ENCODE measurements around the gene GFPT2. TPM values are rescaled to one million over a fixed set of nuclear protein-coding genes. Genes with fewer than 3 reads are reported as not detected.

The GFPT2 gene
- total and polyA plus RNA-seq, 8 donors: 5.2 to 17.6 (median 8.9) TPM

GRCh38 chr5:180390441-180391190 is 37.5 kb upstream of the GFPT2 start:
- H3K27me3 ChIP-seq: no peaks in the 10 kb centered on the region
- DNase-seq: peak in 1 of 4 donors; percentile 63
- TF ChIP-seq, protein P1, sequence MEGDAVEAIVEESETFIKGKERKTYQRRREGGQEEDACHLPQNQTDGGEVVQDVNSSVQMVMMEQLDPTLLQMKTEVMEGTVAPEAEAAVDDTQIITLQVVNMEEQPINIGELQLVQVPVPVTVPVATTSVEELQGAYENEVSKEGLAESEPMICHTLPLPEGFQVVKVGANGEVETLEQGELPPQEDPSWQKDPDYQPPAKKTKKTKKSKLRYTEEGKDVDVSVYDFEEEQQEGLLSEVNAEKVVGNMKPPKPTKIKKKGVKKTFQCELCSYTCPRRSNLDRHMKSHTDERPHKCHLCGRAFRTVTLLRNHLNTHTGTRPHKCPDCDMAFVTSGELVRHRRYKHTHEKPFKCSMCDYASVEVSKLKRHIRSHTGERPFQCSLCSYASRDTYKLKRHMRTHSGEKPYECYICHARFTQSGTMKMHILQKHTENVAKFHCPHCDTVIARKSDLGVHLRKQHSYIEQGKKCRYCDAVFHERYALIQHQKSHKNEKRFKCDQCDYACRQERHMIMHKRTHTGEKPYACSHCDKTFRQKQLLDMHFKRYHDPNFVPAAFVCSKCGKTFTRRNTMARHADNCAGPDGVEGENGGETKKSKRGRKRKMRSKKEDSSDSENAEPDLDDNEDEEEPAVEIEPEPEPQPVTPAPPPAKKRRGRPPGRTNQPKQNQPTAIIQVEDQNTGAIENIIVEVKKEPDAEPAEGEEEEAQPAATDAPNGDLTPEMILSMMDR (IDR thresholded peaks at IDR 0.05): no peak
- H3K4me3 ChIP-seq: no peak overlapping the region
- H3K36me3 ChIP-seq: no peaks in the 10 kb centered on the region
- no peaks in the 10 kb centered on the region for H3K4me1 ChIP-seq
- no peaks in the 10 kb centered on the region for H3K9me3 ChIP-seq
- ATAC-seq: no peak
- intact Hi-C loops (cut with DNase I): no loop called here
- H3K27ac ChIP-seq: no peak overlapping the region

GRCh38 chr5:180389252-180390101 is 36.3 kb upstream of the GFPT2 start:
- H3K36me3 ChIP-seq: no peaks in the 10 kb centered on the region
- H3K4me3 ChIP-seq: no peak overlapping the region
- H3K9me3 ChIP-seq: no peaks in the 10 kb centered on the region
- ATAC-seq (peak; percentile 24), DNase-seq (peak in 1 of 4 donors; percentile 80)
- H3K27ac ChIP-seq: no peak overlapping the region
- TF ChIP-seq, protein P1 (IDR thresholded peaks at IDR 0.05): no peak
- no peaks in the 10 kb centered on the region for H3K4me1 ChIP-seq
- no peaks in the 10 kb centered on the region for H3K27me3 ChIP-seq
- intact Hi-C loops (cut with DNase I): no loop called here

- H3K9me3 ChIP-seq: no peaks in the 10 kb centered on the region
- intact Hi-C loops (cut with DNase I): no loop called here
- H3K4me1 ChIP-seq: no peaks in the 10 kb centered on the region
- H3K27me3 ChIP-seq: no peaks in the 10 kb centered on the region
- H3K36me3 ChIP-seq: no peaks in the 10 kb centered on the region
- peak in 1 of 4 donors; percentile 11 for DNase-seq
- TF ChIP-seq, protein P1 (IDR thresholded peaks at IDR 0.05): no peak
- H3K27ac ChIP-seq: no peak overlapping the region
- no peak for ATAC-seq
- no peak overlapping the region for H3K4me3 ChIP-seq
These were observed 34.7 kb upstream of the GFPT2 start for GRCh38 chr5:180387798-180388197.

- no peak overlapping the region for H3K4me3 ChIP-seq
- intact Hi-C loops (cut with DNase I): no loop called here
- DNase-seq (peak in 1 of 4 donors; percentile 34), ATAC-seq (no peak)
- no peaks in the 10 kb centered on the region for H3K4me1 ChIP-seq
- H3K9me3 ChIP-seq: no peaks in the 10 kb centered on the region
- TF ChIP-seq, protein P1 (IDR thresholded peaks at IDR 0.05): no peak
- H3K36me3 ChIP-seq: no peaks in the 10 kb centered on the region
- H3K27me3 ChIP-seq: no peaks in the 10 kb centered on the region
- H3K27ac ChIP-seq: no peak overlapping the region
These were observed 29.8 kb upstream of the GFPT2 start for GRCh38 chr5:180382926-180383325.

GRCh38 chr5:180381851-180382480 is 28.8 kb upstream of the GFPT2 start:
- TF ChIP-seq, protein P1 (IDR thresholded peaks at IDR 0.05): no peak
- no peak overlapping the region for H3K4me3 ChIP-seq
- no peaks in the 10 kb centered on the region for H3K36me3 ChIP-seq
- H3K4me1 ChIP-seq: no peaks in the 10 kb centered on the region
- H3K27ac ChIP-seq: no peak overlapping the region
- ATAC-seq (no peak), DNase-seq (peak in 1 of 4 donors; percentile 20)
- no peaks in the 10 kb centered on the region for H3K9me3 ChIP-seq
- intact Hi-C loops (cut with DNase I): no loop called here
- H3K27me3 ChIP-seq: no peaks in the 10 kb centered on the region
